Effector memory CD8-positive, alpha-beta T cell (primary cell): ENCODE measurements around the gene CCNY.

Experiments
- ATAC-seq: fragments of 150-1000 bp; cut with Tn5 transposase; replicated peaks from 2 replicates; pipeline ENCODE4 v1.10.0; 2021; ENCODE audit warnings: mild to moderate bottlenecking, moderate library complexity
- DNase-seq, 3 experiments: peaks; one replicate each; pipeline ENCODE4 v3.0.0; 2021
- H3K27ac Mint-ChIP-seq, 2 donors: one replicate each; pipeline ENCODE4 v1.8.0; 2022; ENCODE audit warnings: mild to moderate bottlenecking in 2 of 2, mixed read lengths in 2 of 2, moderate library complexity in 2 of 2
- H3K27me3 Mint-ChIP-seq, 2 donors: one replicate each; pipeline ENCODE4 v1.8.0; 2022; ENCODE audit warnings: mixed read lengths in 2 of 2
- H3K36me3 Mint-ChIP-seq: one replicate; pipeline ENCODE4 v1.8.0; 2022; ENCODE audit warnings: mild to moderate bottlenecking, moderate library complexity, mixed read lengths; ENCODE audit not compliant: insufficient read depth
- H3K4me1 Mint-ChIP-seq, 2 donors: one replicate each; pipeline ENCODE4 v1.8.0; 2022; ENCODE audit warnings: low read depth in 2 of 2, mixed read lengths in 2 of 2
- H3K4me3 Mint-ChIP-seq, 2 donors: one replicate each; pipeline ENCODE4 v1.8.0; 2022; ENCODE audit warnings: mild to moderate bottlenecking in 2 of 2, mixed read lengths in 2 of 2, moderate library complexity in 2 of 2
- H3K9me3 Mint-ChIP-seq, 2 donors: one replicate each; pipeline ENCODE4 v1.8.0; 2022; ENCODE audit warnings: mixed read lengths in 2 of 2

The CCNY gene

DNA sequence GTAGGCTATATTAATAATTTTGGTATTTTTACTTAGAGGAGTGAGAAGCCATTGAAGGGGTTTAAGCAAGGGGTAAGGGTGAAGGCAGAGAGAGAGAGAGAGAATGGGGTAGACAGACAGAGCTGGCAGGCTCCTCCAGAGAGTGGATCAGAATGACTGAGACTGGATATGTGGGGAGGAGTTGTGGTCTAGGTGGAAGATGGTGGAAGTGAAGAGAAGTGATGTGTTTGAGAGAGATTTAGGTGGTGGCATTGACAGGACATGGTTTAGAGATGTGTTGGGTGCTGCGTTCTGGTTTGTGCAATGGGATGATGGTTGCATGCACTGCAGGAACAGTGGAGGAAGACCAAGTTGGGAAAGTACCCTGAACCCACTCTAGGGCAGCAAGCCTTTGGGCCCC, 92.2 kb downstream of the CCNY start:
- ATAC-seq (no peak), DNase-seq (no peak)
- Mint-ChIP-seq H3K4me1 (peaks cover 40 to 51% of the 10 kb centered on the region in 2 donors), H3K4me3 (no peak overlapping the region), H3K36me3 (peaks cover 6% of the 10 kb centered on the region), H3K9me3 (no peaks in the 10 kb centered on the region), H3K27ac (no peak overlapping the region), H3K27me3 (no peaks in the 10 kb centered on the region)

DNA sequence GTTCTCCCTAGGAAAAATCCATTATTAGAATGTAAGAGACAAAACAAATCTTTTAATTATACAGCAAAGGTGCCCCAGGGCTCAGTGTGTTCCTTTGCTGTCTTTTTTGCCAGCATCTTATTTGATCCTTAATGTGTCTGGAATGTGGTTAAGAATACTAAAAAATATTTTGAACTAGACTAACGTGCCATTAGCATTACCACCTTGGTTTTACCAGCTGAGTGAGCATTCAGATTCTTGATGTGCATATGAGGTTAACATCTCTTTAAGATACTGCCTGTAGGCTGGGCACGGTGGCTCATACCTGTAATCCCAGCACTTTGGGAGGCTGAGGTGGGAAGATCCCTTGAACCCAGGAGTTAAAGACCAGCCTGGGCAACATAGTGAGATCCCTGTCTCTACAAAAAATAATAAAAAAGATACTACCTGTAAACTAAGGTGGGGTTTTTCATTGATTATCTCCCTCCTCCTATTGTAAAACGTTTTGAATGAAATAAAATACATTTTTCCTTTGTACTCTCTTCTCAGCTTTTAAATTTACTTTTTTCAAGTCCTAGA, 96.6 kb downstream of the CCNY start:
- ATAC-seq (no peak), DNase-seq (no peak)
- H3K4me1 Mint-ChIP-seq: peaks cover 32 to 52% of the 10 kb centered on the region in 2 donors
- H3K27me3 Mint-ChIP-seq: no peaks in the 10 kb centered on the region
- H3K9me3 Mint-ChIP-seq: peaks cover 0 to 3% of the 10 kb centered on the region in 2 donors
- peak overlapping the region in 1 of 2 donors; percentile 44 for H3K27ac Mint-ChIP-seq
- no peak overlapping the region for H3K4me3 Mint-ChIP-seq
- peaks cover 10% of the 10 kb centered on the region for H3K36me3 Mint-ChIP-seq

DNA sequence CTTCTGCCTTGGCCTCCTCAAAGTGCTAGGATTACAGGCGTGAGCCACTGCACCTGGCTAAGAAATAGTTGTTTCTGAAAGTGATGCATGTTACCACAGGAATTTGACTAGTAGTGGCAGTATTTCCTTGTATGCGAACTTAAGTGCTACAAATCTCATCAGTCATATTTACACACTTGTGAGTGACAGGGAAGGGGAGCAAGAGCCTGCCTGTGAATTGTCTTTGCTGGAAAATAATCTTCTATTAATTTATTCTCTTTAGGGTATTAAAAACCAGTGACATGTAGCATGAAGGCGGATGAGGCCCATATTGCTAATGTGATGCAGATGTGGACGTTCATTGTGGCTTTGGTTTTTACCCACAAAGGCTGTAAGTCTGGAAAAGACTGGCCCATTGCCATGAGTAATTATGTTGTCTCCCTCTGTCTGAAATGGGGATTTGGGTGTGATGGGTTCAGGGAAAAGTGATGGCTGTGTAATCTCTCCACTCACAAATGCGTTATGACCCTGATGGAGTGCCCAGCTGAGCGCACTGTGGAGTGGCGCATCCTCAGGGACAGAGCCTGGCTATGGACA, 97.6 kb downstream of the CCNY start:
- peaks cover 24 to 47% of the 10 kb centered on the region in 2 donors for H3K4me1 Mint-ChIP-seq
- peaks cover 7% of the 10 kb centered on the region in 2 donors for H3K9me3 Mint-ChIP-seq
- DNase-seq: no peak
- peak overlapping the region in 1 of 2 donors; percentile 44 for H3K27ac Mint-ChIP-seq
- H3K27me3 Mint-ChIP-seq: no peaks in the 10 kb centered on the region
- no peak for ATAC-seq
- peaks cover 8% of the 10 kb centered on the region for H3K36me3 Mint-ChIP-seq
- H3K4me3 Mint-ChIP-seq: no peak overlapping the region

DNA sequence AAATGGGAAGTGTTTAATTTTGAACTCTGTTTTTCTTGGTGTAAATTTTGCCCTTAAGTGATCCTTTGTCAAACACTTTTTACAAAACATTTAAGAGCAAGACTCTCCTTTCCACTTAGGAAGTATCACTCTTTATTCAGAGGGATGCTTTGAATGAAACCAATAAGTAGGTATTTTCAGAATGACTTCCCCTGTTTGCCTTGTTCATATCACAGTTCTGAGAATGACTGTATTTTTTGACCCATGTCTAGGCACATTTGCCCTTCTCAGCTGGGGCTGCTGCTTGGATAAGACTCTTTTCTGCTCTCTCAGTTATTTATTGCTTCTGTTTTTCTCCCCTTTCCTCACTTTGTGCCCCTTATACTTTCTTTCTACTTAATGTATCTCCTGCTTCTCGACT, 98.2 kb downstream of the CCNY start:
- no peak overlapping the region for H3K4me3 Mint-ChIP-seq
- no peak overlapping the region for H3K27ac Mint-ChIP-seq
- H3K27me3 Mint-ChIP-seq: no peaks in the 10 kb centered on the region
- no peak for DNase-seq
- ATAC-seq: no peak
- peaks cover 12 to 13% of the 10 kb centered on the region in 2 donors for H3K9me3 Mint-ChIP-seq
- peaks cover 28 to 53% of the 10 kb centered on the region in 2 donors for H3K4me1 Mint-ChIP-seq
- H3K36me3 Mint-ChIP-seq: peaks cover 8% of the 10 kb centered on the region

DNA sequence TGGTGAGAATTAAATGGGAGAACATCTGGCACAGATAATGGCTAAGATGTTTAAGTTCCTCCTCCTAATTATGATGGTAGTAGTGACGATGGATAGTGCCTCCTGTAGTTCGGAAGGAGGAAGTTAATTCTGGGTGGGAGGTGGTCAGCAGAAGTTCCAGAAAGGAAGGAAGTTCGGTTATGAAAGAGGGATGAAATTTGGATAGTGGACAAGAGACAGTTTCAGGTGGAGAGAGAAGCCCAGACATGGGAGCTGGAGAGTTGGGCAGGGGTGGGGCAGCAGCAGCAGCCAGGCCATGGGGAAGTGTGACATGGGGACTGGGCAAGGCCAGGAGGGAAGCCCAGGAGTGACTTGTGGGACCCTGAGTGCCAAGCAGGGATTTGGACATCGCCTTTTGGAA, 99.5 kb downstream of the CCNY start:
- H3K4me1 Mint-ChIP-seq: peaks cover 26 to 57% of the 10 kb centered on the region in 2 donors
- H3K27ac Mint-ChIP-seq: no peak overlapping the region
- peaks cover 8% of the 10 kb centered on the region for H3K36me3 Mint-ChIP-seq
- H3K27me3 Mint-ChIP-seq: no peaks in the 10 kb centered on the region
- no peak overlapping the region for H3K4me3 Mint-ChIP-seq
- no peak for DNase-seq
- no peak for ATAC-seq
- peaks cover 12 to 15% of the 10 kb centered on the region in 2 donors for H3K9me3 Mint-ChIP-seq

DNA sequence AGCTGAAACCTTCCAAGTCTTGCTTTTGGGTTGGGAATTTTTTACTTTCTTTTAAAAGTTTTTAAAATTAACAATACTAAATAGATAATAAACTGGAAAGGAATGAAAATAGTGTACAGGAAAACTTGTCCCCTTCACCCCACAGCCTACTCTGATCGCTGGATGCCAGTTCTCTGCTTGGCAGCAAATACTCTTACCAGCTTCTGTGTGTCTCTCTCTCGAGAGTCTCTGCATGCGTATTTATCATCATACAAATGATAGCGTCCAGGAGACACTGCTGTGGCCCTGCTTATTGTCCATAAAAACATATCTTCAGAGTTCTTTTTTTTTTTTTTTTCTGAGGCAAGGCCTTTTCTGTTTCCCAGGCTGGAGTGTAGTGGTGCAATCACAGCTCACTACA, 101.5 kb downstream of the CCNY start:
- no peaks in the 10 kb centered on the region for H3K27me3 Mint-ChIP-seq
- peaks cover 27 to 57% of the 10 kb centered on the region in 2 donors for H3K4me1 Mint-ChIP-seq
- DNase-seq: no peak
- no peak overlapping the region for H3K27ac Mint-ChIP-seq
- peaks cover 15% of the 10 kb centered on the region in 2 donors for H3K9me3 Mint-ChIP-seq
- H3K36me3 Mint-ChIP-seq: peaks cover 3% of the 10 kb centered on the region
- no peak overlapping the region for H3K4me3 Mint-ChIP-seq
- ATAC-seq: no peak

DNA sequence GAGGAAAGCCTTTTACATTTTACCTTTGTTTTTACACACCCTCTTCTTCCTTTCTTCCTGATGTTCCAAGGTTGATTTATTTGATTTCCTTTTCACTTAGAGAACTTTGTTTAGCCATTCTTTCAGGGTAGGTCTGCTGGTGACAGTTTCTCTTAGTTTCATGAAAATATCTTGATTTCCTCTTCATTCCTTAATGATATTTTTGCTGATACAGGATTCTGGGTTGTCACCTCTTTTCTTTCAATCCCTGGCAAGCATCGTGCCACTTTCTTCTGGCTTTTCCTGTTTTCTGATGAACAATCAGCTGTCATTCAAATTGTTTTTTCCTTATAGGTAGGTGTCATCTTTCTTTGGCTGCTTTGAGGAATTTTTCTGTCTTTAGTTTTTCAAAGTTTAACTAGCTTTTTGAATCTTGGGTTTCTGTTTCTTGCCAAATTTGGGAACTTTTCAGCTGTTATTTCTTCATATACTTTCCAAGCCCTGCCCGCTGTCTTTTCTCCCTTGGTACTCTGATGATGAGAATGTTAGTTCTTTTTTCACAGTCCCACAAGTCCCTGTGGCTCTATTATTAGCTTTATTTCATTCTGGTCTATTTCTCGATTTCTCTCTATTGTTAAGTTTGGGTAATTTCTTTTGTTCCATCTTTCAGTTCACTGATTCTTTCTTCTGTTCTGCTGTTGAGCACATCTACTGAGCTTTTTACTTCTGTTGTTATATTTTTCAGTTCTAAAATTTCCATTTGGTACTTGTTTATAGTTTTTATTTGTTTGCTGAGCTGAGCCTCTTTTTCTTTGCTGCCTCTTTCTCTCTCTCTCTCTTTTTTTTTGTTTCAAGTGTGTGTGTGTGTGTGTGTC, 102.6 kb downstream of the CCNY start:
- no peaks in the 10 kb centered on the region for H3K27me3 Mint-ChIP-seq

DNA sequence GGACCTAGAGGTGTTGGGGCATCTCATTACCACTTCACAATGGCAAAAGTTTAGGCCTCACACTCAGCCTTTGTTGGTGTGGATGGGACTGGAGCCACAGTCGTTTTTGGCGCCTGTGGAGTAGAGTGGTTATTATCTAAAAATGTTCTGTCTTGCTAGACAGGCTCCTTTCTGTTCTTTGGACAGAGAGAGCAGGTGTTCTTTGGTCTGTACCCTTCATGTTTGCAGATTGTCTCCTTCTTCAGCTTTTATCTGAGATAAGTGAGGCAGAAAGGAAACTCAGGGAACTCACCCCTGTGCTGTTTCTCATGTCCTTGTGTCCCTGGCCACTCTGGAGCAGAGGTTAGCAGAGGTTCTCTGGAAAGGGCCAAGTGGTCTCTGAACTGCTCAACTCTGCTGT, 103.7 kb downstream of the CCNY start:
- H3K27me3 Mint-ChIP-seq: no peaks in the 10 kb centered on the region
- no peak overlapping the region for H3K27ac Mint-ChIP-seq
- no peak for DNase-seq
- ATAC-seq: no peak
- no peak overlapping the region for H3K4me3 Mint-ChIP-seq
- peaks cover 21 to 23% of the 10 kb centered on the region in 2 donors for H3K9me3 Mint-ChIP-seq
- H3K4me1 Mint-ChIP-seq: peaks cover 24 to 50% of the 10 kb centered on the region in 2 donors
- H3K36me3 Mint-ChIP-seq: peaks cover 3% of the 10 kb centered on the region

More for the DNA sequence above, 102.6 kb downstream of the CCNY start:
- no peak overlapping the region for H3K27ac Mint-ChIP-seq
- peaks cover 15 to 19% of the 10 kb centered on the region in 2 donors for H3K9me3 Mint-ChIP-seq
- DNase-seq: no peak
- H3K4me1 Mint-ChIP-seq: peaks cover 26 to 52% of the 10 kb centered on the region in 2 donors
- no peak for ATAC-seq
- no peak overlapping the region for H3K4me3 Mint-ChIP-seq
- H3K36me3 Mint-ChIP-seq: peaks cover 3% of the 10 kb centered on the region

DNA sequence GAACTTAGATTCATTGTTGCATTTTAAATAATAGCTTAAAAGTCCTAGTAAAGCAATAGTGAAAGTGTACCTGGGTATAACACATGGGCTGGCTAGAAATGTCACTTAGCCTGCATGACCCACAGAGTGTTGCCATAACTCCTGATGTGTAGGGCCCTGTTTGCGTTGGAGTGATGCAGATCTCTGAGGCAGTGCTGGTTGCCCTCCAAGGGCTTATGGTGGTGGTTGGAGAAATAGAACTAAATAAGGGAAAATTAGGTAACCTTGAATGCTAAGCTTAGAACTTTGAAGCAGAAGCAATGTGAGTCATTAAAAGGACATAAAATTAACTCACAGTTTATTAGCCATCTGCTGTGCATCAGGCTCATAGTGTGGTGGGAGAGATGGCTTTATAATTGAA, 105.7 kb downstream of the CCNY start:
- H3K36me3 Mint-ChIP-seq: no peaks in the 10 kb centered on the region
- no peak for ATAC-seq
- peak overlapping the region in 1 of 2 donors; percentile 33 for H3K27ac Mint-ChIP-seq
- no peaks in the 10 kb centered on the region for H3K27me3 Mint-ChIP-seq
- peaks cover 30 to 54% of the 10 kb centered on the region in 2 donors for H3K4me1 Mint-ChIP-seq
- H3K4me3 Mint-ChIP-seq: peak overlapping the region in 1 of 2 donors; percentile 15
- DNase-seq: no peak
- H3K9me3 Mint-ChIP-seq: peaks cover 22 to 25% of the 10 kb centered on the region in 2 donors

DNA sequence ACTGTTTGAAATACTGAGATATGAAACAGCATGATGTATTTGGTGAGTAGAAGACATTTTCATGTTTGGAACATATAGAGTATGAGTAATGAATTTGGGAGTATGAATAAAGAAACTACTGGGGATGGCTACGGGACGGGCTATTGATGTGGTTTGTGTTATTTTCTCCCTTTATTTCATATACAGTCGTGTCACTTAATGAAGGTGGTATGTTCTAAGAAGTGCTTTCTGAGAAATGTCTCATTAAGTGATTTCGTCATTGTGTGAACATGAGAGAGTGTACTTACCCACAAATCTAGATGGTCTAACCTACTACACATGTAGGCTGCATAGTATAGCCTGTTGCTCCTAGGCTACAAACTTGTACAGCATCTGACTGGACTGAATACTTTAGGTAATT, 106.3 kb downstream of the CCNY start:
- peaks cover 22 to 25% of the 10 kb centered on the region in 2 donors for H3K9me3 Mint-ChIP-seq
- peaks cover 33 to 56% of the 10 kb centered on the region in 2 donors for H3K4me1 Mint-ChIP-seq
- peak overlapping the region in 1 of 2 donors; percentile 15 for H3K4me3 Mint-ChIP-seq
- DNase-seq (no peak), ATAC-seq (no peak)
- H3K36me3 Mint-ChIP-seq: no peaks in the 10 kb centered on the region
- peak overlapping the region in 1 of 2 donors; percentile 33 for H3K27ac Mint-ChIP-seq
- H3K27me3 Mint-ChIP-seq: no peaks in the 10 kb centered on the region

DNA sequence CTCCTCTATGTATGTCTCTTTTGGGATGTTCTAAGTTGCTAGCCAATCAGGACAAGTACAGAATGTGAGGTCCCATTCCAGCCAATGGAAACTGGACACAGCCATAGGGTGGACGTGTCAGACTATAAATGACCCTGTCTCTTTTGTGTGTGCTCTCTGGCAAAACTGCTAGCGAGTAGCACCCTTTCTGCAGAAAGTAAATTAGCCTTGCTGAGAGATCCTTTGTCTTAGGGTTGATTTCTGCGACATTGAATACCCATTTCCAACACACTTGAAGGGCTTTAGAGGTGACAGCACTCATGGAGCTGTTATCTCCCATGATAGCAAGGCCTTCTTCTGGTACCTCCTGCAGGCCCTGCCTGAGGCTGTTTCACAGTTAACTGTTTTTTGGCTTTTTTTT, 107.5 kb downstream of the CCNY start:
- H3K36me3 Mint-ChIP-seq: no peaks in the 10 kb centered on the region
- peaks cover 19% of the 10 kb centered on the region in 2 donors for H3K9me3 Mint-ChIP-seq
- DNase-seq (no peak), ATAC-seq (no peak)
- no peak overlapping the region for H3K27ac Mint-ChIP-seq
- H3K4me3 Mint-ChIP-seq: no peak overlapping the region
- no peaks in the 10 kb centered on the region for H3K27me3 Mint-ChIP-seq
- peaks cover 44 to 65% of the 10 kb centered on the region in 2 donors for H3K4me1 Mint-ChIP-seq

DNA sequence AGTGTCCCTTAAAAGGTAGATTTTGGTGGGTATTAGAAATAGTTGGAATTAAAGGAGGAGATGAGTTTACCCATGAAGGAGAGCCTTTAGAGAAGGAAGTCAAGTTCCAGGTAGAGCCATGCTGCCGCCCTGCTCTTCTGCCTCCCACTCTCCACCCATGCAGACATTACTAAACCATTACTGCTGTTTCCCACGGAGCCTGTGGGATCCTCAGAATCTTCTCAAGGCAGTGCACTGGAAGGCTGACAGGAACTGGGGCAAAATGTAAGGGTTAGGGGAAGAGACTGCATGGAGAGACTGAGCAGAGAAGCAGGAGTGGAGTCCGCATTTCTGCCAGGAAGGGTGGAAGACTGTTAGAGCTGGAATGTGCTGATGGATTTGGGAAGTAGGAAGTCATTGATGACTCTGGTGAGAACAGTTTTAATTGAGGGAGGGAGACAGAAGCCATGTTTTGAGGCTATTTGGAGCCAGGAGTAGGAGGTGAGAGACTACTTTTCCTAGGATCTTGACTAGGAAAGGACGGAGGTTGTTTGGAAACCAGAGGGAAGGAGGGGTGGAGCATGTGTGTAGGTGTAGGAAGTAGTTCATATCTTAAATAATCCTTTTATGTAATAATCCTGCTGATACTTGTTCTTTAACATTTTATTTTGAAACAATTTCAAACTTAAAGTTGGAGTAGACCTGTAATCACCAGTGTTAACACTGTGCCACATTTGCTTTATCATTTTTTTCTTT, 109.0 kb downstream of the CCNY start:
- no peak for ATAC-seq
- peaks cover 54 to 72% of the 10 kb centered on the region in 2 donors for H3K4me1 Mint-ChIP-seq
- H3K36me3 Mint-ChIP-seq: no peaks in the 10 kb centered on the region
- peak overlapping the region; percentile 3 to 24 for H3K4me3 Mint-ChIP-seq
- peaks cover 10 to 13% of the 10 kb centered on the region in 2 donors for H3K9me3 Mint-ChIP-seq
- no peak for DNase-seq
- no peak overlapping the region for H3K27ac Mint-ChIP-seq
- no peaks in the 10 kb centered on the region for H3K27me3 Mint-ChIP-seq

DNA sequence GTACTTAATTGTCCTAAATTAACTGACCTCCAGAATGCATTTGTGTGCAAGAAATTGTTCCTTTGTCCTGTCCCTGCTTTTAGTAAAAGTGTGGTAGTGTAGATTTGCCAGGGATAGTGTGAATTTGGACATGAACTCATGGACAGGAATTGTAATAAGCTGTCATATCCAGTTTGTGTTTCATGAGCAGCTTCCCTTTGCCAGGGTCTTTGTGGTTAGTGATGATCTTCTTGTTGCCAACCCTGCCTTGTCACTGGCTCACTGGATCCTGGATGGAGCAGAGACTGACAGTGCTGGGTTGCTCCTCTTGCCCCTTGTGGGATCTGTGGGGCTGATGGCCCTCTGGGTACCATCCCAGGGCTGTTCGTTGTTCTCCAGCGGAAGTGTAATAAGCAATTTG, 110.1 kb downstream of the CCNY start:
- H3K27me3 Mint-ChIP-seq: no peaks in the 10 kb centered on the region
- no peaks in the 10 kb centered on the region for H3K36me3 Mint-ChIP-seq
- H3K4me3 Mint-ChIP-seq: no peak overlapping the region
- peak overlapping the region in 1 of 2 donors; percentile 21 for H3K27ac Mint-ChIP-seq
- ATAC-seq (no peak), DNase-seq (no peak)
- H3K4me1 Mint-ChIP-seq: peaks cover 53 to 71% of the 10 kb centered on the region in 2 donors
- H3K9me3 Mint-ChIP-seq: peaks cover 10 to 13% of the 10 kb centered on the region in 2 donors
